Mesenchymal stem cell (in vitro differentiated cells and primary cell): ENCODE measurements around the gene CFAP299.
A peak's percentile ranks its signal among the peaks of the same experiment; 100 is the strongest.
"Not testable (repeated sequence)": the region's sequence is repeated elsewhere in the genome, so short reads cannot be mapped to it uniquely, and the experiment has no call there.

Experiments used
- DNase-seq: peaks from one replicate; pipeline ENCODE4 v3.0.0-alpha.2; 2013
- H2AFZ ChIP-seq: one replicate; pipeline ENCODE4 v1.6.1; 2013; ENCODE audit warnings: low read depth, mild to moderate bottlenecking, control low read depth, inconsistent platforms, low read length, moderate library complexity
- H2AK5ac ChIP-seq: 2 replicates; pipeline ENCODE4 v1.6.1; 2013; ENCODE audit warnings: low read length, moderate library complexity, mild to moderate bottlenecking, inconsistent platforms; ENCODE audit not compliant: severe bottlenecking
- H2BK120ac ChIP-seq: one replicate; pipeline ENCODE4 v1.6.1; 2013; ENCODE audit warnings: low read depth, mild to moderate bottlenecking, inconsistent platforms, low read length, moderate library complexity
- H2BK12ac ChIP-seq, 2 experiments: one replicate each; pipeline ENCODE4 v1.6.1; 2013; ENCODE audit warnings: inconsistent platforms in 2 of 2, low read length in 2 of 2, mild to moderate bottlenecking in 2 of 2, moderate library complexity in 2 of 2, control low read depth in 1 of 2
- H2BK15ac ChIP-seq: one replicate; pipeline ENCODE4 v1.6.1; 2013; ENCODE audit warnings: mild to moderate bottlenecking, low read depth, inconsistent platforms; ENCODE audit not compliant: poor library complexity, severe bottlenecking
- H2BK5ac ChIP-seq: 2 replicates; pipeline ENCODE4 v1.6.1; 2013; ENCODE audit warnings: low read depth, mild to moderate bottlenecking, low read length, control low read depth, inconsistent platforms; ENCODE audit not compliant: poor library complexity, severe bottlenecking
- H3K14ac ChIP-seq, 2 experiments: one replicate each; pipeline ENCODE4 v1.6.1; 2013; ENCODE audit warnings: inconsistent platforms in 2 of 2, low read length in 2 of 2, control low read depth in 1 of 2, mild to moderate bottlenecking in 1 of 2, moderate library complexity in 1 of 2
- H3K18ac ChIP-seq, 2 experiments: one replicate each; pipeline ENCODE4 v1.6.1; 2013; ENCODE audit warnings: inconsistent platforms in 2 of 2, low read length in 2 of 2, control low read depth in 1 of 2, low read depth in 1 of 2, mild to moderate bottlenecking in 1 of 2
- H3K23ac ChIP-seq, 2 experiments: one replicate each; pipeline ENCODE4 v1.6.1; 2013; ENCODE audit warnings: inconsistent platforms in 2 of 2, low read length in 2 of 2, mild to moderate bottlenecking in 2 of 2, moderate library complexity in 2 of 2, control low read depth in 1 of 2
- H3K27ac ChIP-seq: 2 replicates; pipeline ENCODE4 v1.5.1; 2013; ENCODE audit warnings: mild to moderate bottlenecking, moderate library complexity, low read length, control low read depth, inconsistent platforms; ENCODE audit not compliant: poor library complexity, severe bottlenecking
- H3K27me3 ChIP-seq, 2 experiments: 2 replicates each; pipeline versions ENCODE4 v1.6.1 to v1.7.0; 2013; ENCODE audit warnings: low read length in 2 of 2, mild to moderate bottlenecking in 2 of 2, moderate library complexity in 2 of 2, control low read depth in 1 of 2, inconsistent platforms in 1 of 2; ENCODE audit not compliant: control insufficient read depth in 1 of 2, insufficient read depth in 1 of 2
- H3K36me3 ChIP-seq, 2 experiments: 2 replicates each; pipeline versions ENCODE4 v1.6.1 to v1.7.0; 2013; ENCODE audit warnings: low read length in 2 of 2, control low read depth in 1 of 2, inconsistent platforms in 1 of 2, low read depth in 1 of 2, mild to moderate bottlenecking in 1 of 2; ENCODE audit not compliant: insufficient read depth in 2 of 2, control insufficient read depth in 1 of 2
- H3K4ac ChIP-seq, 2 experiments: one replicate each; pipeline ENCODE4 v1.6.1; 2013; ENCODE audit warnings: inconsistent platforms in 2 of 2, low read length in 2 of 2, mild to moderate bottlenecking in 2 of 2, moderate library complexity in 2 of 2, control low read depth in 1 of 2, low read depth in 1 of 2
- H3K4me1 ChIP-seq: 2 replicates; pipeline ENCODE4 v1.6.1; 2013; ENCODE audit warnings: low read depth, low read length, control low read depth; ENCODE audit not compliant: control insufficient read depth, insufficient read depth
- H3K4me2 ChIP-seq: 2 replicates; pipeline ENCODE4 v1.6.1; 2013; ENCODE audit warnings: low read length, mild to moderate bottlenecking, inconsistent platforms; ENCODE audit not compliant: poor library complexity, severe bottlenecking
- H3K4me3 ChIP-seq, 2 experiments: 2 replicates each; pipeline versions ENCODE4 v1.5.1 to v1.7.0; 2013; ENCODE audit warnings: low read length in 2 of 2, mild to moderate bottlenecking in 2 of 2, control low read depth in 1 of 2, low read depth in 1 of 2; ENCODE audit not compliant: insufficient read depth in 1 of 2
- H3K79me1 ChIP-seq: replicated peaks from 2 replicates; pipeline ENCODE4 v1.6.1; 2013; ENCODE audit warnings: mild to moderate bottlenecking, control low read depth, low read length, inconsistent platforms; ENCODE audit not compliant: poor library complexity, severe bottlenecking
- H3K9ac ChIP-seq: 2 replicates; pipeline ENCODE4 v1.7.0; 2013; ENCODE audit warnings: mild to moderate bottlenecking, low read length, moderate library complexity
- H3K9me3 ChIP-seq: 2 replicates; pipeline ENCODE4 v1.7.0; 2013; ENCODE audit warnings: mild to moderate bottlenecking, low read length; ENCODE audit not compliant: control insufficient read depth
- H4K8ac ChIP-seq: one replicate; pipeline ENCODE4 v1.6.1; 2013; ENCODE audit warnings: inconsistent platforms, mild to moderate bottlenecking, low read length, moderate library complexity
- H4K91ac ChIP-seq: one replicate; pipeline ENCODE4 v1.6.1; 2013; ENCODE audit warnings: mild to moderate bottlenecking, low read length, inconsistent platforms
- WGBS: methylation state at CpG from one replicate; pipeline ENCODE4 v1.1.7; 2013; ENCODE audit warnings: mixed read lengths; 5-methylcytosine and 5-hydroxymethylcytosine counted together

The CFAP299 gene

DNA sequence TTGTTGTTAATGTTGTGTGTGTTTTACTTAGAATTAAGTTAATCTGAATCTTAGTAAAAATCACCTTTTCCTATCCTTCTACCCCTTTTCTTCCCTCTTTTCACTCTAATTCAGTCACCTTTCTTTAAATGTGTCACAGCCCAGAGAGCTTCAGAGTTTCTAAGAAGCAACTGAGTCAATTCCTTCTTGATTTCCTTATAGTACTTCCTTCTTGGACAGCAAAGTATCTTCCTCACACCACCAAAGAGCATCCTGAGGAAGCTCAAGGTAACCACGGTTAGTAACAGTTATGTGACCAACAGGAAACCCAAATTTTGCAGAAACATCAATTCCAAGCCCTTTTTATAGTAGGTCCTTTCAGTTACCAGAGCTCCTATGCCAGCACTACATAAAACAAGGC is 451.8 kb downstream of the CFAP299 start:
- H3K4me1 ChIP-seq = no peaks in the 10 kb centered on the region
- no peaks in the 10 kb centered on the region for H3K79me1 ChIP-seq
- no peak overlapping the region for H2AFZ ChIP-seq
- H3K4ac ChIP-seq = no peak overlapping the region
- H3K9ac ChIP-seq = no peak overlapping the region
- H3K27ac ChIP-seq = no peak overlapping the region
- no peak overlapping the region for H3K4me3 ChIP-seq
- H3K14ac ChIP-seq = no peak overlapping the region
- H2BK12ac ChIP-seq = no peak overlapping the region
- no peak overlapping the region for H2BK120ac ChIP-seq
- no peak overlapping the region for H3K23ac ChIP-seq
- H2AK5ac ChIP-seq = no peak overlapping the region
- H4K91ac ChIP-seq = no peak overlapping the region
- no peak for DNase-seq
- no peak overlapping the region for H2BK15ac ChIP-seq
- H3K27me3 ChIP-seq = no peaks in the 10 kb centered on the region
- no peak overlapping the region for H3K4me2 ChIP-seq
- WGBS = 71% methylated on average over 1 of the region's 1 CpG
- H4K8ac ChIP-seq = no peak overlapping the region
- H3K18ac ChIP-seq = no peak overlapping the region
- no peak overlapping the region for H2BK5ac ChIP-seq
- no peaks in the 10 kb centered on the region for H3K9me3 ChIP-seq
- no peaks in the 10 kb centered on the region for H3K36me3 ChIP-seq

DNA sequence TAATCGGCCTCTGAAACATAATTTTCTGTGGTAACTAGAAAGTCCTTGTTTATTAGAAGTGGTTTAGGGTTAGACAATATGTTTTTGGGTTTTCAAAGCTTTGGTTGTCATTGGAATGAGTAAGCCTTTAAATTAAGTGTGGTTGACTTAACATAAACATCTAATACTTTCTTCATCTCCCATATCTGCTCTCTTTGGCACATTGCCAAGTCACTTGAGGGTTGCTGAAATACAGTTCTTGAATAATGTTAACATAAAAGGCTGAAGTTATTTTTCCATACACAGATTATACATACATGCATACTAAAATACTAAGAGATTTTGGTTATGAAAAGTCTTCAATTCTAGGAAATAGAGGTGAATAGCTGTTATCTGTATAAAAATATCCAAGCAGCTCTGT is 453.3 kb downstream of the CFAP299 start:
- no peak overlapping the region for H4K91ac ChIP-seq
- H3K18ac ChIP-seq = no peak overlapping the region
- H4K8ac ChIP-seq = no peak overlapping the region
- H3K4me3 ChIP-seq = no peak overlapping the region
- H3K14ac ChIP-seq = no peak overlapping the region
- 71% methylated on average over 1 of the region's 1 CpG for WGBS
- no peak overlapping the region for H3K23ac ChIP-seq
- no peak overlapping the region for H3K27ac ChIP-seq
- no peaks in the 10 kb centered on the region for H3K9me3 ChIP-seq
- DNase-seq = peak; percentile 1
- H3K36me3 ChIP-seq = no peaks in the 10 kb centered on the region
- no peak overlapping the region for H2AK5ac ChIP-seq
- H3K4me2 ChIP-seq = no peak overlapping the region
- H3K9ac ChIP-seq = no peak overlapping the region
- no peak overlapping the region for H3K4ac ChIP-seq
- H2BK15ac ChIP-seq = no peak overlapping the region
- no peak overlapping the region for H2AFZ ChIP-seq
- no peak overlapping the region for H2BK12ac ChIP-seq
- no peaks in the 10 kb centered on the region for H3K79me1 ChIP-seq
- H2BK5ac ChIP-seq = no peak overlapping the region
- H3K4me1 ChIP-seq = no peaks in the 10 kb centered on the region
- H3K27me3 ChIP-seq = no peaks in the 10 kb centered on the region
- no peak overlapping the region for H2BK120ac ChIP-seq

GRCh38 chr4:80790152-80790551 is 454.6 kb downstream of the CFAP299 start:
- Histone ChIP-seq H3K79me1 (no peaks in the 10 kb centered on the region), H3K4ac (no peak overlapping the region), H3K14ac (no peak overlapping the region), H4K8ac (no peak overlapping the region), H2BK5ac (no peak overlapping the region), H2BK120ac (no peak overlapping the region), H3K9me3 (no peaks in the 10 kb centered on the region), H2AK5ac (no peak overlapping the region), H4K91ac (no peak overlapping the region), H3K23ac (no peak overlapping the region), H2AFZ (no peak overlapping the region), H3K9ac (no peak overlapping the region), H3K18ac (no peak overlapping the region), H3K4me3 (no peak overlapping the region), H3K27me3 (no peaks in the 10 kb centered on the region), H3K4me2 (no peak overlapping the region), H3K36me3 (no peaks in the 10 kb centered on the region), H3K4me1 (no peaks in the 10 kb centered on the region), H3K27ac (no peak overlapping the region), H2BK12ac (no peak overlapping the region), H2BK15ac (no peak overlapping the region)
- 83% methylated on average over 1 of the region's 3 CpGs for WGBS
- DNase-seq = no peak

DNA sequence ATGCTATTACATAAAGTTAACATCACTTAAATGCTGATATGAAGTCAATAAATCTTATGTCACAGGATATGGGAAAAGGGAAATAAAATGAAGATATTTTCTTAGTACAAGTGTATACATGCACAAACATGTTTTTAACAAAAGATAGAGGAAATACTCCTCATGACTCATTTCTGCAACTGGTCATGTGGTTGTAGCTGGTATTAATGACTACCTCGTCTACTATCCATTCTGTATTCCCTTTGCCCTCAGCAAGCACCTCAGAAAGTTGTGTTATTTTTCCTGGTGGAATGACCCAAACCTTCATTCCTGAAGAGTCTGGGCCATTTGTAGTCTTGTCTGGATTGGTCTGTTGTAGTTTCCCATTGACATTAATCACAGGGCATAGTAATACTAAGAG is 458.1 kb downstream of the CFAP299 start:
- H3K36me3 ChIP-seq, DNase-seq, H3K27ac ChIP-seq, H4K8ac ChIP-seq, H2BK15ac ChIP-seq, H2AFZ ChIP-seq, H3K23ac ChIP-seq, H3K4me2 ChIP-seq, H2BK5ac ChIP-seq, H3K14ac ChIP-seq, H3K9ac ChIP-seq, H3K27me3 ChIP-seq, H3K4me1 ChIP-seq, H4K91ac ChIP-seq, H3K4me3 ChIP-seq, H2BK12ac ChIP-seq, H2BK120ac ChIP-seq, H2AK5ac ChIP-seq, H3K4ac ChIP-seq, H3K79me1 ChIP-seq, H3K18ac ChIP-seq: not testable (repeated sequence)
- H3K9me3 ChIP-seq = peaks cover 32% of the 10 kb centered on the region
- no CpG with 5 or more reads among the region's 1 CpG for WGBS
